Effector memory CD4-positive, alpha-beta T cell (primary cell): Measurements from ENCODE around the gene REG3G.
"Not testable (repeated sequence)": the region's sequence is repeated elsewhere in the genome, so short reads cannot be mapped to it uniquely, and the experiment has no call there.

ENCODE experiments used
- DNase-seq, 3 donors: peaks; one replicate each; pipeline ENCODE4 v3.0.0-alpha.2; 2020
- H3K27ac ChIP-seq: 2 replicates; pipeline ENCODE4 v1.7.0; 2013; ENCODE audit warnings: mild to moderate bottlenecking, low read length, moderate library complexity; ENCODE audit not compliant: insufficient read depth, poor library complexity, severe bottlenecking
- H3K27me3 ChIP-seq: replicated peaks from 2 replicates; pipeline ENCODE4 v1.7.0; 2013; ENCODE audit warnings: mild to moderate bottlenecking, low read length; ENCODE audit not compliant: insufficient read depth, control insufficient read depth, poor library complexity, severe bottlenecking
- H3K36me3 ChIP-seq: 2 replicates; pipeline ENCODE4 v1.7.0; 2013; ENCODE audit warnings: mild to moderate bottlenecking, low read length, moderate library complexity; ENCODE audit not compliant: control insufficient read depth, insufficient read depth
- H3K4me1 ChIP-seq: 2 replicates; pipeline ENCODE4 v1.7.0; 2013; ENCODE audit warnings: low read length, mild to moderate bottlenecking; ENCODE audit not compliant: control insufficient read depth, insufficient read depth, poor library complexity, severe bottlenecking
- H3K4me3 ChIP-seq: 2 replicates; pipeline ENCODE4 v1.7.0; 2013; ENCODE audit warnings: low read length, low read depth, mild to moderate bottlenecking; ENCODE audit not compliant: insufficient read depth, poor library complexity, severe bottlenecking
- H3K9me3 ChIP-seq: 2 replicates; pipeline ENCODE4 v1.7.0; 2013; ENCODE audit warnings: mild to moderate bottlenecking, low read length, moderate library complexity; ENCODE audit not compliant: control insufficient read depth

Gene REG3G

DNA sequence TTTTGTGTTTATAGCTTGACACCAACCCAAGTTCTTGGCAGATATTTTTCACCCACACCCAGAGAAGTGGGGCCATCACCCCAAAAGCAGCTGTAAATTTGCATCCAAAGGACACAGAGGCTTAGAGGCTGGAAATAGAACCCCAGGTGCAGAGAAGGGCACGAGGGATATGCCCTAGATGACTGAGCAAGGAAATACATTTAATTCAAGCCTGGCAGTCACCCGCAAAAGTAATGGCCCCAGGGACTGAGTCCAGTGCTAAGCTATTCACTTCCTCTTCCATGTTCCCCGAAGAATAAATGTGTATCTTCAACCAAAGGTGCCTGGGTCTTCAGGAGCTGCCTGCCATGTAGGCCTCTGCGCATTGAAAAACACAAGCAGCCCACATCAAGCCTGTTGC is 14.0 kb upstream of the REG3G start:
- no peak overlapping the region for H3K4me3 ChIP-seq
- H3K27me3 ChIP-seq: no peaks in the 10 kb centered on the region
- H3K36me3 ChIP-seq: no peaks in the 10 kb centered on the region
- H3K9me3 ChIP-seq: peaks cover 8% of the 10 kb centered on the region
- H3K4me1 ChIP-seq: no peaks in the 10 kb centered on the region
- no peak for DNase-seq
- no peak overlapping the region for H3K27ac ChIP-seq

DNA sequence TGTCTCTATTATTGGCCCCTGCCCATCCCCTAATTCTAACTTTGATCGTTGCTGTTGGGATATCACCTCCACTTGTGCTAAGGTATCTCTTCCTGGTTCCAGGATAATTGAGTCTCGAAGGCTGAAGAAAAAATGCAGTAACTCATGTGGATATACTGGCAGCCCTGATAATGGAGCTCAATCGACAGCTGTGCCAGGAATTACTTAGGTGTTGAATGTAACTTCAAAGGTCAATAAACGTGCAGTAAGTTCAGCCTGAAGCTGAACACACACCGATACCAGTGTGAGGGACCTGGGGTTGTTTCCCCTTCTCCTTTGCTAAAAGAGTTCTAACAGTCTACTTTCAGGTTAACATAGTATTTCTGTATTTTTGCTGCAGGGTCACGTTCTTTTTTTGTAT is 11.9 kb upstream of the REG3G start:
- H3K27ac ChIP-seq: no peak overlapping the region
- H3K27me3 ChIP-seq: no peaks in the 10 kb centered on the region
- H3K4me1 ChIP-seq: no peaks in the 10 kb centered on the region
- peaks cover 8% of the 10 kb centered on the region for H3K9me3 ChIP-seq
- no peaks in the 10 kb centered on the region for H3K36me3 ChIP-seq
- no peak overlapping the region for H3K4me3 ChIP-seq
- DNase-seq: no peak

DNA sequence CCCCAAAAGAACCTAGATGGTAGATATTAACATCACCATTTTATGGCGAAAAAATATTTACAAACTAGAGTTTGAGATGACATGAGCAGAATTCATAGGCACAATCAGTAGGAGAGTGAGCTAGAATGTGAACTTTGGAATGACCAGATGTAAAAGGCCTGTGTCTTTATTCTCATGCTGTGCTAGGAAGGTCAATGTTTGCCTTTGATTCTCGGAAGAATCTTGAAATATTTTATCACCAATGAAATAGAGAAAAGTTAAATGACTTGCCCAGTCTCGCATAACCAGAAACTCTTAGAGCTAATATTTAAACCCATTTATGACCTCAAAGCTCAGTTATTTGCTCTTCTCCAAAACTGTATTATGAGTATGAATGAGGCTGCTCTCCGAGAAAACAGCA is 9.2 kb upstream of the REG3G start:
- H3K36me3 ChIP-seq: no peaks in the 10 kb centered on the region
- H3K4me1 ChIP-seq: no peaks in the 10 kb centered on the region
- H3K27me3 ChIP-seq: no peaks in the 10 kb centered on the region
- H3K27ac ChIP-seq: no peak overlapping the region
- H3K9me3 ChIP-seq: no peaks in the 10 kb centered on the region
- DNase-seq: no peak
- H3K4me3 ChIP-seq: no peak overlapping the region

DNA sequence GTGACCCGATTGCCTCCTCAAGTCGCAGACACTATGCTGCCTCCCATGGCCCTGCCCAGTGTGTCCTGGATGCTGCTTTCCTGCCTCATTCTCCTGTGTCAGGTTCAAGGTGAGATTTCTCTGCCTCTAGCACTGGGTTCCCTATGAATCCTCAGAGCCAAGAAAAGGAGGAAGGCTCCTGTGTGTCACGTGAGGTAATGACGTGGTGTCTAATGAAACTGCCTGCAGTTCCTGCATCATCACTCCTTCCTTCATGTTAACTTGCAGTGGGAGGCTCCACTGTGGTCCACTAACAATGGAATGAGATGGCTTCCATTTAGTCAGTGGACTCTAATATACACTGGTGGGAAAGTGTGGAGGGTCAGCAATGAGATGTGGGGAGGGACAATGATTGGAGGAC is 559 bp downstream of the REG3G start:
- Histone ChIP-seq H3K9me3 (no peaks in the 10 kb centered on the region), H3K27ac (no peak overlapping the region), H3K4me3 (no peak overlapping the region), H3K4me1 (no peaks in the 10 kb centered on the region), H3K27me3 (no peaks in the 10 kb centered on the region), H3K36me3 (no peaks in the 10 kb centered on the region)
- no peak for DNase-seq

DNA sequence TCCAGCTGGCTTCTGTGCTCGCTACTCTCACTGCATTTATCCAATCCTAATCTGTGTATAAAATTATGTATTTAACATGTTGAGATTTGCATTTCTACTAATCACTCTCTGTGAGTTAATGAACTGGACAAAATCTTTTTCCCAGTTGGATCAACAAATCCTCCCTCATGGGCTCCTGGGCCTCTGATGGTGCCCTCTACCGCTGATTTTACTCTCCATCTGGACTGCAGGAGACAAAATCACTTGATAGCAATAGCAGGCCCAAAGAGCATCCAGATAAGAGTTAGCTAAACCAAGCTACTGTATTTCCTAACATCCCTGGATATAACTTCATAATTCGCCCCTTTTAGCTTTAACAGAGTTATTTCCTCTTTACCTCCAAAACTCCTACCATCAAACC is 14.4 kb downstream of the REG3G start:
- Histone ChIP-seq H3K27ac (no peak overlapping the region), H3K4me3 (no peak overlapping the region), H3K4me1 (no peaks in the 10 kb centered on the region), H3K36me3 (no peaks in the 10 kb centered on the region), H3K27me3 (no peaks in the 10 kb centered on the region), H3K9me3 (no peaks in the 10 kb centered on the region)
- no peak for DNase-seq

DNA sequence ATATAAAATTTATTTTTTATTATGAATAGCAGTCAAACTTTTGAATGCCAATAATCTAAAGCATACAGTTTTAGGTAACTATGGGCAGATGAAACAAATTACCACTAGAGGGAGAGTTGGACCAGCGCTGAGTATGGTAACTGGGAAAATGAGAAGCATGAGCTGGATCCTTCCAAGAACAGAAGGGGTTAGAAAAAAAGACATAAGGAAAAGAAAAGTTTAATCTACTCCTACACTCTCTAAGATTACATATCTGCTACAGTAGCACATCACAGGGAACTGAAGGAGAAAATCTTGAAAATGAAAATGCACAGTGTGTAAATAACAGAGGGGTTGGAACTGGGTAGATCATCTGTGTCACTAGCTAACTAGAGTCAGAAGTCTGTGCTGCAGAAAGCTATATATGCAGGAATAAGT is 15.5 kb downstream of the REG3G start:
- Histone ChIP-seq H3K4me3 (no peak overlapping the region), H3K27me3 (no peaks in the 10 kb centered on the region), H3K4me1 (no peaks in the 10 kb centered on the region), H3K9me3 (no peaks in the 10 kb centered on the region), H3K36me3 (no peaks in the 10 kb centered on the region), H3K27ac (no peak overlapping the region)
- DNase-seq: no peak

DNA sequence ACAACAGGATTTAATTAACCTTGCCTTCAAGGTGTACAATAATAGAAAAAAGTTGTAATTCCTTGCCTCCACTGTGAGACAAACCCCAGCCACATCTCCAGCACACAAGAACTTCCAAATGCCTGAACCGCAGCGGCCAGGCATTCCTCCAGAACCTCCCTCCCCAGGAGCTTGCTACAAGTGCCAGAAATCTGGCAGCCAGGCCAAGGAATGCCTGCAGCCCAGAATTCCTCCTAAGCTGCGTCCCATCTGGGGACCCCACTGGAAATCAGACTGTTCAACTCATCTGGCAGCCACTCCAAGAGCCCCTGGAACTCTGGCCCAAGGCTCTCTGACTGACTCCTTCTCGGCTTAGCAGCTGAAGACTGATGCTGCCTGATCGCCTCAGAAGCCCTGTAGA is 28.0 kb downstream of the REG3G start:
- not testable (repeated sequence) for H3K27me3 ChIP-seq, H3K36me3 ChIP-seq, DNase-seq, H3K9me3 ChIP-seq, H3K4me1 ChIP-seq, H3K4me3 ChIP-seq, H3K27ac ChIP-seq

DNA sequence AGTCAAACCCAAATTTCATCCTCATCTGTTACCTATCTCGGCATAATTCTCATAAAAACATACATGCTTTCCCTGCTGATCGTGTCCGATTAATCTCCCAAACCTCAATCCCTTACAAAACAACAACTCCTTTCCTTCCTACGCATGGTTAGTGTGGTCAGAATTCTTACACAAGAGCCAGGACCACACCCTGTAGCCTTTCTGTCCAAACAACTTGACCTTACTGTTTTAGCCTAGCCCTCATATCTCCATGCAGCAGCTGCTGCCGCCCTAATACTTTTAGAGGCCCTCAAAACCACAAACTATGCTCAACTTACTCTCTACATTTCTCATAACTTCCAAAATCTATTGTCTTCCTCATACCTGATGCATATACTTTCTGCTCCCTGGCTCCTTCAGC is 29.3 kb downstream of the REG3G start:
- not testable (repeated sequence) for H3K4me3 ChIP-seq, H3K4me1 ChIP-seq, H3K27me3 ChIP-seq, DNase-seq, H3K36me3 ChIP-seq, H3K27ac ChIP-seq, H3K9me3 ChIP-seq

DNA sequence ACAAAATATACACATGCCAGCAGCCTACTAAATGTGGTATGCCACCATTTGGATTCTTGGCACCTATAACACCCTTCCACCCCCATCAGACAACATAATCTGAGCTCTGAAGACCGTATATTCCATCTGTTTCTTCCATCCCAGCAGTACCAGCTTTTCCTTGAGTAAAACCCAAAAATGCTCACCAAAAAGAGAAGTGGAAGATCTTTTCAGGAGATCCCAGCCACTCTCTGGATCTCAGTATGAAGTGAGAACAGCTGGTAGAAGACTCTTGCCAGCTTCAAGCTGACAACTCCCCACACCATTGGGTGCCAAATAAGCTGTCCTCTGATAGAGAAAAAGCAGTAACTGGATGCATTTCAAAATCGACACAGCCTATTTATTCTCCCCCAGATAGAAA is 39.7 kb downstream of the REG3G start:
- Histone ChIP-seq H3K27ac (no peak overlapping the region), H3K9me3 (no peaks in the 10 kb centered on the region), H3K4me3 (no peak overlapping the region), H3K4me1 (no peaks in the 10 kb centered on the region), H3K27me3 (no peaks in the 10 kb centered on the region), H3K36me3 (no peaks in the 10 kb centered on the region)
- DNase-seq: no peak

DNA sequence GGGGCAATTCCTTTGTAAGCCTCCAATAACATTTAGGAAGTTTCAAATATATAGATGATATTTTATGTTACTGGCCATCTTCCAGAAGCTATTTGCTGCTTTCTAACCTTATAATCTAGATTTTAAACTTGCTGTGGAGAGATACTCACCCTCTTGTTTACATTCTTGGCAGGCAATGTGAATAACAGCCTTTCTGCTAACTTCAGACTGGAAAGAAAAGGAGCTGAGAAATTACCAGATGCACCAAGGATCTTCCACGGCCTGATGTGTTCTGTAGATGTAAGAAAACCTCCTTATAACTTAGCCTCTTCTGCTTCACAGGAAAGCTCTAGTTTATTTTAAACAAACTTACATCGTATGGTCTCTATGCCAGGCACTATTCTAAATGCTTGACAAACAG is 45.6 kb downstream of the REG3G start:
- H3K4me1 ChIP-seq: no peaks in the 10 kb centered on the region

More for the DNA sequence above, 45.6 kb downstream of the REG3G start:
- Histone ChIP-seq H3K27ac (no peak overlapping the region), H3K27me3 (no peaks in the 10 kb centered on the region), H3K36me3 (no peaks in the 10 kb centered on the region), H3K9me3 (no peaks in the 10 kb centered on the region), H3K4me3 (no peak overlapping the region)
- no peak for DNase-seq
